ENCODE data around the gene AOAH. TPM values are rescaled to one million over a fixed set of nuclear protein-coding genes. Genes with fewer than 3 reads are reported as not detected.

The AOAH gene
- total RNA-seq, 1 donor from 2014 or later = not detected

GRCh38 chr7:36547416-36547815 lies 176.9 kb downstream of the AOAH start:
- Mint-ChIP-seq H3K27me3 (ENCODE audit: unreplicated experiment) (peaks cover 4% of the 10 kb centered on the region), H3K9me3 (ENCODE audit: unreplicated experiment) (no peaks in the 10 kb centered on the region), H3K27ac (ENCODE audit: unreplicated experiment) (no peak overlapping the region), H3K36me3 (ENCODE audit: unreplicated experiment) (no peaks in the 10 kb centered on the region), H3K4me3 (ENCODE audit: unreplicated experiment) (no peak overlapping the region), H3K4me1 (ENCODE audit: unreplicated experiment) (no peaks in the 10 kb centered on the region)
- DNase-seq (ENCODE audit: extremely low spot score, unreplicated experiment) = peak; percentile 32
- TF ChIP-seq, protein P1, sequence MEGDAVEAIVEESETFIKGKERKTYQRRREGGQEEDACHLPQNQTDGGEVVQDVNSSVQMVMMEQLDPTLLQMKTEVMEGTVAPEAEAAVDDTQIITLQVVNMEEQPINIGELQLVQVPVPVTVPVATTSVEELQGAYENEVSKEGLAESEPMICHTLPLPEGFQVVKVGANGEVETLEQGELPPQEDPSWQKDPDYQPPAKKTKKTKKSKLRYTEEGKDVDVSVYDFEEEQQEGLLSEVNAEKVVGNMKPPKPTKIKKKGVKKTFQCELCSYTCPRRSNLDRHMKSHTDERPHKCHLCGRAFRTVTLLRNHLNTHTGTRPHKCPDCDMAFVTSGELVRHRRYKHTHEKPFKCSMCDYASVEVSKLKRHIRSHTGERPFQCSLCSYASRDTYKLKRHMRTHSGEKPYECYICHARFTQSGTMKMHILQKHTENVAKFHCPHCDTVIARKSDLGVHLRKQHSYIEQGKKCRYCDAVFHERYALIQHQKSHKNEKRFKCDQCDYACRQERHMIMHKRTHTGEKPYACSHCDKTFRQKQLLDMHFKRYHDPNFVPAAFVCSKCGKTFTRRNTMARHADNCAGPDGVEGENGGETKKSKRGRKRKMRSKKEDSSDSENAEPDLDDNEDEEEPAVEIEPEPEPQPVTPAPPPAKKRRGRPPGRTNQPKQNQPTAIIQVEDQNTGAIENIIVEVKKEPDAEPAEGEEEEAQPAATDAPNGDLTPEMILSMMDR (IDR thresholded peaks at IDR 0.05) = no peak

DNA sequence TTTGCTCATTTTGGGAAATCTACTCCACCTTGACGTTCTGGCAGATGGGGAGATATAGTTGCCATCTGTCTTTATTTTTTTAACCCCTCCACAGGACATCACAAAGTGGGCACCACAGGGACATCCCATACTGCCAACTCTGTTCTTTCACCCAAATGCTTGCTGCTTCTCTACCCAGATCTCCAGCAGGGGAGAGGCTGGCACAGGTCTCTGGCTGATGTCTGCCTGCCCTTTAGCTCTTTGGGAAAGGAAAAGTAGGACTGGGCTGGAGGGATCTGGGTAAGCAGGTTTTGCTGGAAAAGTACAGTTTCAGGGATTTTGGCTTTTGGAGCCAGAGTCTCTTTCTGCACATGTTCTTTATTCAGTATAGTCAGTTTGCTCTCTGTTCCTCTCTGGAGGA lies 178.0 kb downstream of the AOAH start:
- Mint-ChIP-seq H3K9me3 (ENCODE audit: unreplicated experiment) (no peaks in the 10 kb centered on the region), H3K36me3 (ENCODE audit: unreplicated experiment) (no peaks in the 10 kb centered on the region), H3K27ac (ENCODE audit: unreplicated experiment) (no peak overlapping the region), H3K4me1 (ENCODE audit: unreplicated experiment) (no peaks in the 10 kb centered on the region), H3K4me3 (ENCODE audit: unreplicated experiment) (no peak overlapping the region), H3K27me3 (ENCODE audit: unreplicated experiment) (peaks cover 4% of the 10 kb centered on the region)
- TF ChIP-seq, protein P1 (IDR thresholded peaks at IDR 0.05) = no peak
- DNase-seq (ENCODE audit: extremely low spot score, unreplicated experiment) = peak; percentile 57

- peaks cover 4% of the 10 kb centered on the region for H3K27me3 Mint-ChIP-seq (ENCODE audit: unreplicated experiment)
- no peaks in the 10 kb centered on the region for H3K9me3 Mint-ChIP-seq (ENCODE audit: unreplicated experiment)
- H3K27ac Mint-ChIP-seq (ENCODE audit: unreplicated experiment) = no peak overlapping the region
- no peaks in the 10 kb centered on the region for H3K4me1 Mint-ChIP-seq (ENCODE audit: unreplicated experiment)
- no peak overlapping the region for H3K4me3 Mint-ChIP-seq (ENCODE audit: unreplicated experiment)
- H3K36me3 Mint-ChIP-seq (ENCODE audit: unreplicated experiment) = no peaks in the 10 kb centered on the region
- TF ChIP-seq, protein P1 (IDR thresholded peaks at IDR 0.05) = no peak
- DNase-seq (ENCODE audit: extremely low spot score, unreplicated experiment) = peak; percentile 17
These were observed 179.0 kb downstream of the AOAH start for GRCh38 chr7:36545291-36545690.

- TF ChIP-seq, protein P1 (IDR thresholded peaks at IDR 0.05) = no peak
- peak; percentile 21 for DNase-seq (ENCODE audit: extremely low spot score, unreplicated experiment)
- H3K27ac Mint-ChIP-seq (ENCODE audit: unreplicated experiment) = no peak overlapping the region
- no peak overlapping the region for H3K4me3 Mint-ChIP-seq (ENCODE audit: unreplicated experiment)
- H3K27me3 Mint-ChIP-seq (ENCODE audit: unreplicated experiment) = peaks cover 3% of the 10 kb centered on the region
- no peaks in the 10 kb centered on the region for H3K4me1 Mint-ChIP-seq (ENCODE audit: unreplicated experiment)
- no peaks in the 10 kb centered on the region for H3K9me3 Mint-ChIP-seq (ENCODE audit: unreplicated experiment)
- no peaks in the 10 kb centered on the region for H3K36me3 Mint-ChIP-seq (ENCODE audit: unreplicated experiment)
These were observed 186.2 kb downstream of the AOAH start for GRCh38 chr7:36538126-36538525.

GRCh38 chr7:36535866-36536664 lies 188.2 kb downstream of the AOAH start:
- TF ChIP-seq, protein P1 (IDR thresholded peaks at IDR 0.05) = no peak
- H3K27me3 Mint-ChIP-seq (ENCODE audit: unreplicated experiment) = peaks cover 2% of the 10 kb centered on the region
- H3K4me1 Mint-ChIP-seq (ENCODE audit: unreplicated experiment) = no peaks in the 10 kb centered on the region
- H3K36me3 Mint-ChIP-seq (ENCODE audit: unreplicated experiment) = no peaks in the 10 kb centered on the region
- H3K27ac Mint-ChIP-seq (ENCODE audit: unreplicated experiment) = no peak overlapping the region
- H3K4me3 Mint-ChIP-seq (ENCODE audit: unreplicated experiment) = no peak overlapping the region
- DNase-seq (ENCODE audit: extremely low spot score, unreplicated experiment) = peak; percentile 68
- no peaks in the 10 kb centered on the region for H3K9me3 Mint-ChIP-seq (ENCODE audit: unreplicated experiment)
